Epithelial cell of prostate (primary cell): ENCODE measurements around the gene ZNF324B.
"Not testable (repeated sequence)": the region's sequence is repeated elsewhere in the genome, so short reads cannot be mapped to it uniquely, and the experiment has no call there.

Experiments used
- DNase-seq: peaks from one replicate; pipeline ENCODE4 v3.0.0-alpha.2; 2011; ENCODE audit warnings: low read depth, low spot score
- H3K27ac ChIP-seq: fragments of 450-650 bp; 2 replicates; pipeline ENCODE4 v1.5.1; 2017; ENCODE audit warnings: mild to moderate bottlenecking

The ZNF324B gene

DNA sequence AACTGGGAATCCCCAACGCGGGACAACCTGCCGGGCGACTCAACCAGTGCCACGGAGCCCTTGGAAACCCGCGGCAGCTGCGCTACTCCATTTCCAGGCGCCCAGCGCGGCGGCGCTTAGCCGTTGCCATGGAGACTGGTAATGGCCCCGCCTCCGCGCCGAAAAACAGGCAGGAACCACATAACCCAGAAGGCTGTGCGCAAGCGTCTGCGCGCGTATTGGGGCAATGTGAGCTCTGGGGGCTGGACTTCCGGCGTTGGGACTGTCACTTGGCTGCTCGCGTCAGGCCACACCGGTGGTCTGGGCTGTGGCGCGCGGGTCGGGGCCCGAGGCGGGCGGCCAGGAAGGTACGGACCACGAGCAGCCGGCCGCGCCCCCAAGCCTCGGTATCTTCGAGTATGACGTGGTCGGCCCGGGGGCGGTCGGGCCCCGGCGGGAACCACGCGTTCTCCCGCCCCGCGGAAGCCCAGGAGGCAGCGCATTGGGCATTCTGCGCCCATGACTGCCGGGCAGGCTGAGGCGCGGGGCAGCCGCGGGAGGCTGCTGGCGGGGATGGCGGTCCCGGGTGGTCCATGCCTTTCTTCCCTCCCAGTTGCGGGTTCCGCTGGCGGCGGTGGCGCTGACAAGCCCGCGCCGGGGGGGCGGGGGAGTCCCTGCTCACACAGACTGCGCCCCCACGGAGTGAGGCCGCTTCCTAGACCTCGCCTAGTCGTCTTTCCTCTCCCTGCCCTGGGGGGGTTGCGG is at the start of gene ZNF324B:
ZNF324B (plus strand) TSS at position 265 of the 744 bp plus-strand sequence. CDS start 2,080 bp downstream, outside the sequence.
- DNase-seq, result peak; percentile 72
- no peak within 1 kb of the TSS for H3K27ac ChIP-seq

DNA sequence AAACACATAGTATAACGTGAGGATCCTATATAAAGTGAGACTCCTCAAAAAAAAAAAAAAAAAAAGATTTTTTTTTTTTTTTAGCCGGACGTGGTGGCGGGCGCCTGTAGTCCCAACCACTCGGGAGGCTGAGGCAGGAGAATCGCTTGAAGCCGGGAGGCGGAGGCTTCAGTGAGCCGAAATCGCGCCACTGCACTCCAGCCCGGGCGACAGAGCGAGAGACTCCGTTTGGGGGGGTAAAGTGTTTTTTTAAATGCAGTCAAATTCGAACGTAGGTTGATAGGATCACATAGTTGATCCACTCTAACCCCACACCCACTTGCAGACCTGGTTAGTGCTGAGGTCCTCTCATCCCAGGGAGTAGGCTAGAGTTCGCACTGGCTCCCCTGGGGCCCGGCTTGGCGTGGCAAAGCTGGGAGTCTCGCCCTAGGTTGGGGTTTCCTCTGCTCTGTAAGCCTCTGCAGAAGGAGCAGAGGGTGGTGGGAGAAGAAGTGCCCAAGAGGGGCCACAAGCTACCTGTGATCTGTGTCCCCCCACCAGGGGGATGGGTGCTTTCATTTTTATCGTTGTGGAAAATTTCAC is 49.5 kb upstream of the ZNF324B start:
- DNase-seq, result no peak
- H3K27ac ChIP-seq, result no peak overlapping the region

DNA sequence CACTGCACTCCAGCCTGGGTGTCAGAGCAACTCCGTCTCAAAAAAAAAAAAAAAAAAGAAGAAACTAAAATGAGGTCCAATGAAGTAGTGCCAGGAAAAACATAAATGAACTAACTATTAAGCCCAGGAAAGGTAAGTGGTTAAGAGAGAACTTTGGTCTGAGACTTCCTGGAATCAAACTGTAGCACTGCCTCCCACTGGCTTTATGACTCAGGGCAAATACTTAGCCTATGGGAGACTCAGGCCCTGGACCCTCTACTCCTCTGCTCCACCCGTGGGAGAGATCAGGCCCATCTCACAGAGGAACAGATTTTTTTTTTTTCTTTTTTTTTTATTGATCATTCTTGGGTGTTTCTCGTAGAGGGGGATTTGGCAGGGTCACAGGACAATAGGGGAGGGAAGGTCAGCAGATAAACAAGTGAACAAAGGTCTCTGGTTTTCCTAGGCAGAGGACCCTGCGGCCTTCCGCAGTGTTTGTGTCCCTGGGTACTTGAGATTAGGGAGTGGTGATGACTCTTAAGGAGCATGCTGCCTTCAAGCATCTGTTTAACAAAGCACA is 47.4 kb upstream of the ZNF324B start:
- not testable (repeated sequence) for H3K27ac ChIP-seq, DNase-seq

DNA sequence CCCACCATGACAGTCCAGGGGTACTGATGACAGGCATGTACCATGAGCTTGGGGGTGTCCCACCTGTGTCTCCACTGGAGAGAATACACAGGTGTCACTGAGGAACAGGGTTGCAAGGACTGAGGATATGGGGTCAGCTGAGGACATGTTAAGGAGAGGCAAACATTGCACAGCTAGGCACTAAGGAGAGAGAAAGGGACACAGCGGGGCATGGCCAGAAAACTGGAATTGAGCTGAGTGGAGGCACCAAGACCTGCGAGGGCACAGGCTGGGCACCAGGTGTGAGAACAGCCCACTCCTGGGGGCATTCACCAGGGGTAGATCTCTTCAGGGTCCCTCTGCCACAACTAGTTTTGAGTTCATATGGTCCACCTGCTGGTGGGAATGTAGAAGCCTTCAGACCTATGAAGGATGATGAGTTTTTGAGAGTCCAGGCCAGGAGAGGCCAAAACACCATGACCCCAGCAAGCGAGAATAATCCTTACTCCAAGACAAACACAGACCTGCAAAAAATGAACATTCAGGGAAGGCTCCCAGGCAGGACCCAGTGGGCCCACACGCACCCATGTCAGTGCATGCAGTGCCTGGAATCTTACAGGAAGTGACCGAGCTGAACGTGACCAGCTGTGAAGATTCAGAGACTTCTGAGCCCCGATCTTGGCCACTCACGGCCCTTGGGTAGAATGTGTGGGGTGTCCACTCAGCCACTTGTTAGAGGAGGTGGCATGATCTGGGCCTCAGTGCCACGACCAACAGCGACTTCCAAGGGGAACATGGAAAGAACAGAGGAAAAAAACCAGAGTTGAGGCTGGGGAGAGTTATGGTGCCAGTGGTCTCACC is 44.4 kb upstream of the ZNF324B start:
- peak overlapping the region; percentile 71 for H3K27ac ChIP-seq
- no peak for DNase-seq

DNA sequence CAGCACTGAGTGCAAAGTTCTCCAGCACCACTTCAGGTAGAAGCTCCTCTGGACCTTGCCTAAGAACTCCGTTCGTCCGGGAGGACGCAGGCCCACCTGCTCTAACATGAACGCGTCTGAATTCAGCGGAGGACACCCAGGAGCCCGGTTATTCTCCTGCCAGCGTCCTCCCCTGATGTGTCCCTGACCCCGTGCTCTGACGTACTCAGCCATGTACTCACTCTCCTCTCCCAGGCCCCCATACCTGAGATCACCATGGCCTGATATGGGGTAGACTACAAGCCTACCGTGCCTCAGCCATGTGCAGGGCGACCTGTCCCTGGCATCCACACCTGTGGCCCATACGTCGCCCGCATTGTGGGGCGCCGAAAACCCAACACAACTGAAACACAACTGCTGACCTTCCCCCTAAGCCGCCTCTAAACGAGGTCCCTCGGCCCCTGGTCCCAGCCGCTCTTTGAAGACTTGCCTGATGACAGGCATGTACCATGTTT is 43.7 kb upstream of the ZNF324B start:
- peak overlapping the region; percentile 71 for H3K27ac ChIP-seq
- DNase-seq, result no peak

DNA sequence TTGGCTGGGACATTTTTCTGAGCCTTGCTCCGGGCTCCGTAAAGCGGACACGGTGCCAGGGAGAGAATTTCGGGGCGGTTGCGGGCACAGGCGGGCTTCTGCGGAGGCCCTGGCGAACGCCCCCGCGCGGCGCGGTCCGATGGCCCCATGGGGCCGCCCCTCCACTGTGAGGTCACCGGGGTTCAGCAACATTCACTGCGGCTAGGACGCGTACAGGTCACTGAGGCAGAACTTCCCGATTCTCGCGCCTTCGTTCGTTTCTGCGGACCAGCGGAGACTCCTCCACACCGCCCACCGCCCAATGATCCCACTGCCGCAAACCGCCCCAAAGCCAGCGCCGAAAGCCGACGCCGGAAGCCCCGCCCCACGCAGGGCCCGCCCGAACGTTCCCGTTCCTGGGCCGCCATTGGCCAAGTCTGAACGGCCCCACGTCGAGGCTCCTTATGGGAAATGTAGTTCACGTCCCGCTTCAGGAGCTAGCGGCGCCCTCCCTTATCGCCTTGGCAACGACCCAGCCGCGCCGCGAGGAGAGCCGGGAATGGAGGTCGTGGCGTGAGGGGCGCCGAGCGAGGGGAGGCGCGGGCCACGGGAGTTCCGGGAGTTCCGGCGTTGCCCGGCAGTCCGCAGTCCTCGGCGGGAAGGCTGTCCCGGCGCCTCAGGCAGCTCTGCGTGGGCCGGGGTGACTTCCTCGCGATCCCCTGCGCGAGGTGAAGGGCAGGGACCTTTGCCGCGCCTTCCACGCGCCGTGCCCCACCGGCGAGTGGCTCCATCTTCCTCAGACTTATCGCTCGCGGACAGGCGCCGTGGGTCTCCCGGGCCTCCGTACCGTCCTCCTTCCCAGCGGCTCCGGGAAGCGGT is 43.0 kb upstream of the ZNF324B start, which contains the start of gene ZNF584:
ZNF584 (plus strand) TSS at position 498 of the 858 bp plus-strand sequence. CDS start 499 bp downstream, outside the sequence.
- H3K27ac ChIP-seq, result peak within 1 kb of the TSS; percentile 71
- no peak for DNase-seq

DNA sequence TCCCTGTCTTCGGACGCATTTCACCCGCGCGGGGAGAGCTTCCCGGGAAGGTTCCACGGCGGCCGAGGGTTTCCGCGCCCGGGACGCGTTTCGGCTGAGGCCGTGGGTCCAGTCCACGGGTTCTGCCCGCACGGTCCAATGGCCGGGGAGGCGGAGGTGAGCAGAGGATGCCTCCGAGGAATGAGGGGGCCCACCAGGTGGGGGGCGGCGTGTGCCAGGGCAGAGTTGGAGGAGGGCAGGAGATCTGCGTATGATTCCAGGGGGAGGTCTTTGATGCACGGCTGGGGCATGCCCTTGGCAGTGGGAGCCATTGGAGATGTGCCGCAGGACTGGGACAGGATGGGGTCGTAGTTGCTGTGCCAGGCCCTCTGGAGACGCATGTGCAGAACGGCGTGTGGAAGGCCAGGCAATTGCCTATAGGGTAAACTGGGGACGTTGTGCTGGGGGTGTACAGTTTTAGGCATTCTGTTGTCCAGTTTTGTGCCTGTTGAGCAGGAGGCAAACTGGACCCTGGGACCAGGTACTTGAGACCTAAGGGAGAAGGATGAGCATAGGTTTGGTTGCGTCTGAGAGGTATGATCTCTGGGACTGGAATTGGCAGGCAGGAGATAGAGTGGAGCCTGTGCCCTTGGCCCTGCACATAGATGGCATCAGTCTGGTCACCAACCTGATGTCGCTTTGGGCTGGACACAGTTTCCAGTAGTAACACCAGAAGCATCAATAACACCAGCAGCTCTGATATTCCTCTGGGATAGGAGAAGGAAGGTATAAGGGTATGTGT is 42.2 kb upstream of the ZNF324B start:
- H3K27ac ChIP-seq, result peak overlapping the region; percentile 71
- no peak for DNase-seq

DNA sequence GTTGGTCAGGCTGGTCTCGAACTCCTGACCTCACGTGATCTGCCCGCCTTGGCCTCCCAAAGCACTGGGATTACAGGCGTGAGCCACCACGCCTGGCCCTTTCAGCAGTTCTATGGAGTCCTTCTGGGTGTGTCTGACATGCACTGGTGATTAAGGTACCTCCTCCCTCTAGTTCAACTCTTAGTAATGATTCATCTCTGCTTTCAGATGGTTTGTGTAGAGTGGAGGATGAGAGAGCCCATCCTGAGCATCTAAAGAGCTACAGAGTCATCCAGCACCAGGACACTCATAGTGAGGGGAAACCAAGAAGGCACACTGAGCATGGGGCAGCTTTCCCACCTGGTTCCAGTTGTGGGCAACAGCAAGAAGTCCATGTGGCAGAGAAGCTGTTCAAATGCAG is 34.8 kb upstream of the ZNF324B start:
- H3K27ac ChIP-seq, result no peak overlapping the region
- no peak for DNase-seq

DNA sequence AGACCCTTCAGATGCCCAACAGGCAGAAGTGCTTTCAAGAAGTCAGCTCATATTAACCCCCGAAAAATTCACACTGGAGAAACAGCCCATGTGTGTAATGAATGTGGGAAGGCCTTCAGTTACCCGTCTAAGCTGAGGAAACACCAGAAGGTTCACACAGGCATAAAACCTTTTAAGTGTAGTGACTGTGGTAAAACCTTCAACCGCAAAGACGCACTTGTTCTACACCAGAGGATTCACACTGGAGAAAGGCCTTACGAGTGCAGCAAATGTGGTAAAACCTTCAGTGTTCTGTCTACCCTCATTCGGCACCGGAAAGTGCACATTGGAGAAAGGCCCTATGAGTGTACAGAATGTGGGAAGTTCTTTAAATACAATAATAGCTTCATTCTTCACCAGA is 34.4 kb upstream of the ZNF324B start:
- no peak overlapping the region for H3K27ac ChIP-seq
- no peak for DNase-seq

DNA sequence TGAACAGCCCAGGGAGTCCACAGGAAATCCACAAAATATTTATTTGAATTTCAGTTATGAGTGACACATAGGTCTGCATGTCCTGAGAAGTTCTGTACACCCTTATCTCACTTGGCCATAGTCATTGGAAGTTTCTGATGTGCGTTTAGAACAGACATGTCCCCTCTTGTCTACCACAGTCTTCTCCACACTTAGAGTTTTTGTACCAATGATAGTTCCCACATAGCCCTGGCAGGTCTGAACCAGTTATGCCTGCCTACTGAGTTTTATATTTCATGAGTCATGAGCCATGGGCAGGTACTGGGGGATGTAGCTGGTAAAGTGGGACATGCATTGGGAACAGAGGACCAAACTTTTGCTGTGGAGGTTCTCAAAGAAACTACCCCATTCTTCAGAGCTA is 22.8 kb upstream of the ZNF324B start:
- peak; percentile 90 for DNase-seq
- H3K27ac ChIP-seq, result peak overlapping the region; percentile 68

DNA sequence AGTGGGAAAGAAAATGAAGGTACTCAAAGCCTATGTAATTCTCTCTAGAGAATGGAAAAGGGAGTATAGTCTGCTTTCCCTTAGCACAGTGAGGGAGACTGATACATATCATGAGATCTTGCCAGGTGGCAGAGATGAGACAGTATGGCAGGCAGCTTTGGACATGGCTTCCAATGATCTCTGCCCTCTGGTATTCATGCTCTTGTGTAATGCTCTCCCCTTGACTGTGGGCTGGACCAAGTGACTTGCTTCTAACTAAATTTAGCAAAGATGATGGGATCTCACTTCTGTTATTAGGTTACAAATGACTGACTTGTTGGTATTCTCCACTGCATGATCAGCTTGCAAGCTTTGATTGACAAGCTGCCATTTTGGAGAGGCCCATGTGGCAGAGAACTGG is 21.7 kb upstream of the ZNF324B start:
- DNase-seq, result no peak
- peak overlapping the region; percentile 68 for H3K27ac ChIP-seq

DNA sequence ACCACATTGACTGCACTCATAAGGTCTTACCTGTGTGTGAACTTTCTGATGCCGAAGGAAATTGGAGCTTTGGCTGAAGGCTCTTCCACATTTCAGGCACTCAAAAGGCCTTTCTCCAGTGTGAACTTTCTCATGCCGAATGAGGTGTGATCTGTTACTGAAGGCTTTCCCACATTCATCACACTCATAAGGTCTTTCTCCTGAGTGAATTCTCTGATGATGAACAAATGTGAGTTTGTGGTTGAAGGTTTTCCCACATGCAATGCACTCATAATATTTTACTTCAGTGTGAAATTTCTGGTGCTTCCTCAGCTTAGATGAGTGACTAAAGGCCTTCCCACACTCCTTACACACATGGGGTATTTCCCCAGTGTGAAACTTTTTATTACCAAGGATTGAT is 17.2 kb upstream of the ZNF324B start:
- no peak overlapping the region for H3K27ac ChIP-seq
- DNase-seq, result no peak

DNA sequence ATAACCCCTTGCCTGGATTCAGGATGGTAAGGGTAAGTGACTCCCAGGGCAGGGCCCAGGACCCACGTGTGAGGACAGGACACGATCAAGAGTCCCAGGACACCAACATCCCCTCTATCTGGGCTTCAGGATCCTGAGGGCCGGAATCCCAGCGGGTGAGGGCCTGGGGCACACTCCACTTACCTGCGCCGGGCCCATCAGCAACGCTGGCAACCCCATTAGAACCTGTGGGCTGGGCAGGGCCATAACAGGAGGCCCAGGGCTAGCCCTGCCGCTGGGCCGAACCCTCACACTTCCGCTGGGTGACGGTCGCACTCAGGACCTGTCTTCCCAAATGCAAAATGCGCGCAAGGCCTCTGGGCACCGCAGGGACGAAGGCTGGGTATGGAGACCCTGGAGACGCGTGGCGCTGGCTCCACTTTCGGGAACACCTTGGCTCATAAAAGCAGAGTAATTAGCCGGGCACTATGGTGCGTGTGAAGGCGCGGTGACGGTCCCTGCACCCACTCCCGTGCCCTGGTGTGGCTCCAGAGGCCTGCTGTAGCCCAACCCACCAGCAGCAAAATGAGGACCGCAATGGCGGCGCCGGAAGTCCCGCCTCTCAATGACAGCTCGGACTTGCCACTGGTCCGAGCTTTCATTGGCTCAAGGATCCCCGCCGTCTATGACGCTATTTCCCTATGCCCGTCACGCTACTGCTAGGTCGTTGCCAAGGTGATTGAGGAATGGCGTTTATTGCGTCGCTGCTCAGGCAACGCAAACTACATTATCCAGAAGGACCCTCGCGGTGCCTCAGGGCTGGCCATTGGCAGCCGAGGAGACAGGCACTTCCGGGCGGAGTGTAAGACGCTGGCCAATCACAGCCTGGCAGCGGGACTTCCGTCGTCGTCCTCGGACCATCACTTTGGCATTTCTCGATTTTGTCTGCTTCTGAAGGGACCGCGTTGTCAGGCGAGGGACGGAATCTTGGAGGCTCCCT is 11.6 kb upstream of the ZNF324B start, which contains the start of gene ZNF132:
ZNF132 (minus strand) TSS at position 578 of the 979 bp plus-strand sequence; CDS start at position 246, 332 bp downstream.
- H3K27ac ChIP-seq, result peak within 1 kb of the TSS; percentile 41
- DNase-seq, result peak; percentile 97

DNA sequence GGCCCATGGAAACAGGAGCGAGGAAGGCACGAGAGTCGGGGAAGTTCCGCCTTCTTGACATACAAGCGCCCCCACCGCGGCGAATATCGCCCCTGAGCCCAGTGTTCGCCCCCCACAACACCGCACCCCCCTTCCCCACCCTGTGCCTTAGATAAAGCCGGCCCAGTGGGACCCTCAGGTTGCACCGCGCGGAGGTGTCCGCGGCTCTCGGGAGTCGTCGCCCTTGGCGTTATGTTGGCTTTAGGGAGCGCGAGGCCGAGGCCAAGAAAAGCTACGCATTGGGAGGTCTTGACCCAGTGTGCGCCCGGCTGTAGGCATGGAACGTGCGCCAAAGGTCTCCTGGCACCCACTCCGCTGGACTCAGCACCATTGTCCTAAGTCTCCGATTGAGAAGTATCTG is 10.9 kb upstream of the ZNF324B start:
- DNase-seq, result no peak
- H3K27ac ChIP-seq, result peak overlapping the region; percentile 41

DNA sequence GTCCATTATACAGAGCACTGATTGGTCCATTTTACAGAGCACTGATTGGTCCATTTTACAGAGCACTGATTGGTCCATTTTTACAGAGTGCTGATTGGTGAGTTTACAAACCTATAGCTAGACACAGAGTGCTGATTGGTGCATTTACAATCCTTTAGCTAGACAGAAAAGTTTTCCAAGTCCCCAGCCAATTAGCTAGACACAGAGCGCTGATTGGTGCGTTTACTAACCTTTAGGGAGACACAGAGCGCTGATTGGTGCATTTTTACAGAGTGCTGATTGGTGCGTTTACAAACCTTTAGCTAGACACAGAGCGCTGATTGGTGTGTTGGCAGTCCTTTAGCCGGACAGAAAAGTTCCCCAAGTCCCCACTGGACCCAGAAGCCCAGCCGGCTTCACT is 8.4 kb upstream of the ZNF324B start:
- not testable (repeated sequence) for DNase-seq, H3K27ac ChIP-seq

DNA sequence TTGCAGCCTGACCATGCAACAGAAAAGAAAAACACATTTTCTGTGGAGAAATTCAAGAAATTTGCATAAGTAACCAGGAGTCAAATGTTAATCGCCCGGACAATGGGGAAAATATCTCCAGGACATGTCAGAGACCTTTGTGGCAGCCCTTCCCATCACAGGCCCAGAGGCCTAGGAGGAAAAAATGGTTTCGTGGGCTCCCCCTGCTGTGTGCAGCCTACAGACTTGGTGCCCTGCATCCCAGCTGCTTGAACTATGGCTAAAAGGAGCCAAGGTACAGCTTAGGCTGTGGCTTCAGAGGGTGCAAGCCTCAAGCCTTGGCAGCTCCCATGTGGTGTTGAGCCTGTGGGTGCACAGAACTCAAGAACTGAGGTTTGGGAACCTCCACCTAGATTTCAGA is 2.6 kb upstream of the ZNF324B start:
- DNase-seq, H3K27ac ChIP-seq: not testable (repeated sequence)

DNA sequence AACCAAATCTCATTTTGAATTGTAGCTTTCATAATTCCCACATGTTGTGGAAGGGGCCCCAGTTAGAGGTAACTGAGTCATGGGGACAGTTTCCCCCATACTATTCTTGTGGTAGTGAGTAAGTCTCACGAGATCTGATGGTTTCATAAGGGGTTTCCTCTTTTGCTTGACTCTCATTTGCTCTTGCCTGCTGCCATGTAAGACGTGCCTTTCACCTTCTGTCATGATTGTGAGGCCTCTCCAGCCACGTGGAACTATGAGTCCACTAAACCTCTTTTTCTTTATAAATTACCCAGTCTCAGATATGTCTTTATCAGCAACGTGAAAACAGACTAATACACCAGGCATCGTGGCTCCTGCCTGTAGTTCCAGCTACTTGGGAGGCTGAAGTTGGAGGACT is 1.4 kb upstream of the ZNF324B start:
- DNase-seq, result not testable (repeated sequence)

More for the DNA sequence above, 1.4 kb upstream of the ZNF324B start:
- not testable (repeated sequence) for H3K27ac ChIP-seq
